Epithelial cell of esophagus (primary cell): Measurements from ENCODE around the gene KRTAP10-2.

Experiments
- DNase-seq: peaks from one replicate; pipeline ENCODE4 v3.0.0; 2010; ENCODE audit warnings: low read depth
- H3K4me3 ChIP-seq: 2 replicates; pipeline ENCODE4 v1.5.1; 2011; ENCODE audit warnings: mild to moderate bottlenecking, low read length, control low read depth
- TF ChIP-seq, protein P1 (sequence below): IDR thresholded peaks from 2 replicates; pipeline ENCODE4 v1.5.1; 2011; ENCODE audit warnings: low read depth, mild to moderate bottlenecking, low read length, control low read depth, inconsistent platforms; ENCODE audit not compliant: insufficient read depth; ENCODE audit errors: missing control alignments

KRTAP10-2 gene

DNA sequence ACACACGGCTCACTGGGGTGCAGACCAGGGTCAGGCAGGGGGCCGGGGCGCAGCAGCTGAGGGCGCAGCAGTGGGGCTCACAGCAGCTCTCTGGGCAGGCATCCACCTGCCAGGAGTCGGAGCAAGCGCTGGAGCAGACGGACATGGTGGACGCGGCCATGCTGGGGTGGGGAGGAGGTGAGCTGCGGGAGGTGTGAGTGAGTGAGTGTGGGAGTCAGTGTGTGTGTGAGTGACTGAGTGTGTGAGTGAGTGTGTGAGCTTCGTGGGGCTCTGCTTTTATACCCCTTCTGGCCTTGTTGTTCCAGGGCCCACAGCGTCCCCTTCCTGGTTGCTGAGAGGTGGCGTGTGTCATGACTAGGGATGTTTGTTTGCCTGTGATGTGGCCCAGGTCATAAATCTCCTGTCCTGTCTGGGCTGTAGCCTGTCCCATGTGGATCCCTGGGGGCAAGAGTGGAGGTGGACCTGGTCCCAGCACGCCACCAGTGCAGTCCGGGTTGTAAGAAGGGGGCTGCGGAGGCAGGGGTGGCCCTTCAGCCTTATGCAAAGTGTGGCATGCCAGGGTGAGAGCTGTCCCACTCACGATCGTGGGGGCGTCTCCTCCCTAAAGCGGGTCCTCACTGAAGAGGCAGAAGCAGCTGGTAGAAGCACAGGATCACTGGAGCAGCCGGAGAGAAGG, 11.2 kb downstream of the KRTAP10-2 start, which contains the start of gene KRTAP10-1:
Gene KRTAP10-1, minus strand, starts transcription at position 205 of the 676 bp plus-strand sequence. Its CDS starts 45 bp downstream, at position 160.
- TF ChIP-seq, protein P1, sequence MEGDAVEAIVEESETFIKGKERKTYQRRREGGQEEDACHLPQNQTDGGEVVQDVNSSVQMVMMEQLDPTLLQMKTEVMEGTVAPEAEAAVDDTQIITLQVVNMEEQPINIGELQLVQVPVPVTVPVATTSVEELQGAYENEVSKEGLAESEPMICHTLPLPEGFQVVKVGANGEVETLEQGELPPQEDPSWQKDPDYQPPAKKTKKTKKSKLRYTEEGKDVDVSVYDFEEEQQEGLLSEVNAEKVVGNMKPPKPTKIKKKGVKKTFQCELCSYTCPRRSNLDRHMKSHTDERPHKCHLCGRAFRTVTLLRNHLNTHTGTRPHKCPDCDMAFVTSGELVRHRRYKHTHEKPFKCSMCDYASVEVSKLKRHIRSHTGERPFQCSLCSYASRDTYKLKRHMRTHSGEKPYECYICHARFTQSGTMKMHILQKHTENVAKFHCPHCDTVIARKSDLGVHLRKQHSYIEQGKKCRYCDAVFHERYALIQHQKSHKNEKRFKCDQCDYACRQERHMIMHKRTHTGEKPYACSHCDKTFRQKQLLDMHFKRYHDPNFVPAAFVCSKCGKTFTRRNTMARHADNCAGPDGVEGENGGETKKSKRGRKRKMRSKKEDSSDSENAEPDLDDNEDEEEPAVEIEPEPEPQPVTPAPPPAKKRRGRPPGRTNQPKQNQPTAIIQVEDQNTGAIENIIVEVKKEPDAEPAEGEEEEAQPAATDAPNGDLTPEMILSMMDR, result no peak
- no peak for DNase-seq
- H3K4me3 ChIP-seq, result no peak within 1 kb of the TSS

- TF ChIP-seq, protein P1, result no peak
- no peak overlapping the region for H3K4me3 ChIP-seq
- no peak for DNase-seq
Measured at GRCh38 chr21:44539046-44539445, 12.3 kb downstream of the KRTAP10-2 start.

GRCh38 chr21:44537930-44538911, 13.1 kb downstream of the KRTAP10-2 start:
- H3K4me3 ChIP-seq, result no peak overlapping the region
- TF ChIP-seq, protein P1, result no peak
- no peak for DNase-seq

DNA sequence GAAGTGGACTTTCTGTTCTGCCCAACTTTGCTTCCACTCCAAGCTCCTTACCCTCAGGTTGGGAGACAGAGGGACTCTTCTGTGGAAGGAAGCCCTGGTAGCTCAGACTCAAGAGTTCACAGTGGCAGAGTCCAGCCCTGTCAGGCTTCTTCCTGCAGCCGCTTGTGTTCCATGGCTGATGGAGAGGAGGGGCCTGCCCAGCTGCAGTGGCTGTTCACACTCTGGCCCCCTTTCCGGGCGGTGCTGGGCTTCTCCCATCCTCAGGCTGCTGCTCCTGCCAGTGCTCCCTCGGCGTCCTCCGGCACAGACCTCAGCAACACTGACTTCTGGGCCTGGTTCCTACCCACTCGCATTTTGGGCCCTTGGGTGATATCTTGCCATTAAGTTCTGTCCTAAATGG, 15.3 kb downstream of the KRTAP10-2 start:
- TF ChIP-seq, protein P1, result no peak
- DNase-seq, result no peak
- H3K4me3 ChIP-seq, result no peak overlapping the region

DNA sequence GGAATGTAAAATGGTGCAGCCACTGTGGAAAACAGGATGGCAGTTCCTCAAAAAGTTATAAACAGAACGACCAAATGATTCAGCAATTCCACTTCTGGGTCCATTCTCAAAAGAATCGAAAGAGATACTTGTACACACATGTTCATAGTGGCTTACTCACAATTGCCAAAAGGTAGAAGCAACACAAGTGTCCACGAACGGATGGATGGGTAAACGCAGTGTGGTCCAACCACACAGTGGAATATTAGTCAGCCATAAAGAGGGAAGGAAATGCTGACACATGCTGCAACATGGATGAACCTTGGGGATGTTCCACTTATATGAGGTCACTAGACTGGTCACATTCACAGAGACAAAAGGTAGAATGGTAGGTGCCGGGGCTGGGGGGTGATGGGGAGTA, 16.6 kb downstream of the KRTAP10-2 start:
- no peak for DNase-seq
- TF ChIP-seq, protein P1, result no peak
- no peak overlapping the region for H3K4me3 ChIP-seq

DNA sequence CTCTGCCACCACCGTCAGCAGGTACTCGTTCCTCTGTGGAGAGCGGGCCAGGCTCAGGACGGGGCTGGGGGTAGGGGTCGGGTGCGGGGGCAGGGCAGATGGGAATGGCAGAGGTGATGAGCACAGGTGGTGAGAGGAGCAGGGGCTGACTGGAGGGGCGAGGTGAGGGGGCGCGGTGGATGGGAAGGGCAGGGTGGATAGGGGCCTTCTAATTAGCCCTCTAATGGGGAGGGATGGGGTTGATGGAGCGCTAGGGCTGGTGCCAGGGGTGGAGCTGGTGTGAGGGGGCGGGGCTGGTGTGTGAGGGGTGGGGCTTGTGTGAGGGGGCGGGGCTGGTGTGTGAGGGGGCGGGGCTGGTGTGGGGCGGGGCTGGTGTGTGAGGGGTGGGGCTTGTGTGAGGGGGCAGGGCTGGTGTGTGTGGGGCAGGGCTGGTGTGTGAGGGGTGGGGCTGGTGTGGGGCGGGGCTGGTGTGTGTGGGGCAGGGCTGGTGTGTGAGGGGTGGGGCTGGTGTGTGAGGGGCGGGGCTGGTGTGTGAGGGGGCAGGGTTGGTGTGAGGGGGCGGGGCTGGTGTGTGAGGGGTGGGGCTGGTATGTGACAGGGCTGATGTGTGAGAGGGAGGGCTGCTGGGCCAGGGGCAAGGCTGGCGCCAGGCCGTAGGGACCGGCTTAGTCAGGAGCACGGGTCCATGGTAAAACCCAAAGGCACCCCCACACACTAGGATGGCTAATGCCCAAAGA, 17.2 kb downstream of the KRTAP10-2 start:
- DNase-seq, result no peak
- H3K4me3 ChIP-seq, result no peak overlapping the region
- TF ChIP-seq, protein P1, result no peak
